HL-60 (cell line): ENCODE results near the gene NUSAP1.

Experiments used
- CTCF ChIP-seq: IDR thresholded peaks from one replicate; pipeline ENCODE4 v1.5.1; 2011; ENCODE audit warnings: low read length, control low read depth, inconsistent platforms; ENCODE audit not compliant: insufficient read depth
- GABPA ChIP-seq: IDR thresholded peaks from 2 replicates; pipeline ENCODE4 v1.6.1; 2012; ENCODE audit warnings: low read depth
- POLR2AphosphoS5 ChIP-seq: IDR thresholded peaks from 2 replicates; pipeline ENCODE4 v1.6.1; 2012; ENCODE audit warnings: low read depth
- REST ChIP-seq: IDR thresholded peaks from 2 replicates; pipeline ENCODE4 v1.6.1; 2012; ENCODE audit warnings: low read depth; ENCODE audit not compliant: insufficient replicate concordance

GRCh38 chr15:41291065-41291631, 41.5 kb upstream of the NUSAP1 start:
- TF ChIP-seq CTCF = no peak
- no peak for TF ChIP-seq REST
- peak; percentile 35 for TF ChIP-seq POLR2AphosphoS5
- TF ChIP-seq GABPA = no peak
